ENCODE results near the gene SMYD2.

DNA sequence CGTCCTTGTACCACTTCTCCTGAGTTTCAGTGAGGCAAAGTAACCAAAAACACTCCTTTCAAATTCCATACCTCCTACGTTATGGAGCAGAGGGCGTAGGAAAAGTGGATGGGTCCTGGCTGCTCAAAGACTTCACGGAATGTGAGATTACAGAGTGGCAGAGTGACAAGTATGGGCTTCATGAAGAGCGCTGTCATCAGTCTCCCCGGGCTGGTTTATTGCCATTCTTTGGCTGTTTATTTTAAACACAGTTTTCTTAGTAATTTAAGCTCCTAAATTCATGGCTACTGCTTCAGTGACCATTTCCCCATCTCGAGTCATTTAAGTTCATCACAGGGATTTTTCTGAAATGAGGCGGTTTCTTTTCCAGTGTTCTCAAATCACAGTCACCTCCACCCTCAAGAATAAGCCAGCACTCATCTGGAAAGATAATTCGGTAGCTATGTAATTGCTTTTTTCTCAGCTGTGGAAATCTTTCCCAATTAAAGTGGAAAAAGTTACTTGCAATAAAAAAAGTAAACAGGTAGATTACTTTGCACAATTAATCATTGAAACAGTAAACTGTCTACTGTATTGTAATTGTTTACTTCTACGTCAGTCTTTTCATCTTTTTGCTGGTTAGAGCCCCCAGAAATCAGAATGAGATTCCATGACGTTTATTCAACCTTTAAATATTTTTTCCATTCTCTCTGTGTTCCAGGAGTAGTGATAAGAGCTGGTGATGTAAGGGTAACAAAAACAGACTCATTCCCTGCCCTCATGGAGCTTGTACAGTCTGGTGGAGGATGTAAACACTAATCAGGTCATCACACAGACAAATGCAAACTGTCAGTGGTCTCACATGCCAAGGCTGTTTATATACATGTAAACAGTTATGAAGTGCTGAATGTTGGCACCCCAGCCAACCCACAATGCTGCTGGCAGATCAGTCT, 3.0 kb upstream of the SMYD2 start:
- TF ChIP-seq EZH2 (IDR thresholded peaks at IDR 0.05; ENCODE audit: low read length, missing control alignments), result no peak
- TF ChIP-seq, protein P1, sequence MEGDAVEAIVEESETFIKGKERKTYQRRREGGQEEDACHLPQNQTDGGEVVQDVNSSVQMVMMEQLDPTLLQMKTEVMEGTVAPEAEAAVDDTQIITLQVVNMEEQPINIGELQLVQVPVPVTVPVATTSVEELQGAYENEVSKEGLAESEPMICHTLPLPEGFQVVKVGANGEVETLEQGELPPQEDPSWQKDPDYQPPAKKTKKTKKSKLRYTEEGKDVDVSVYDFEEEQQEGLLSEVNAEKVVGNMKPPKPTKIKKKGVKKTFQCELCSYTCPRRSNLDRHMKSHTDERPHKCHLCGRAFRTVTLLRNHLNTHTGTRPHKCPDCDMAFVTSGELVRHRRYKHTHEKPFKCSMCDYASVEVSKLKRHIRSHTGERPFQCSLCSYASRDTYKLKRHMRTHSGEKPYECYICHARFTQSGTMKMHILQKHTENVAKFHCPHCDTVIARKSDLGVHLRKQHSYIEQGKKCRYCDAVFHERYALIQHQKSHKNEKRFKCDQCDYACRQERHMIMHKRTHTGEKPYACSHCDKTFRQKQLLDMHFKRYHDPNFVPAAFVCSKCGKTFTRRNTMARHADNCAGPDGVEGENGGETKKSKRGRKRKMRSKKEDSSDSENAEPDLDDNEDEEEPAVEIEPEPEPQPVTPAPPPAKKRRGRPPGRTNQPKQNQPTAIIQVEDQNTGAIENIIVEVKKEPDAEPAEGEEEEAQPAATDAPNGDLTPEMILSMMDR (conservative IDR thresholded peaks at IDR 0.05 in 1 of 2, IDR thresholded peaks at IDR 0.05 in 1 of 2; ENCODE audit: low read depth in 1 of 2, low read length in 2 of 2), result no peak
